SH-SY5Y (cell line): ENCODE data around the gene VPS13D.

Experiments used
- GATA2 ChIP-seq: IDR thresholded peaks from 2 replicates; pipeline ENCODE4 v1.6.1; 2011; ENCODE audit warnings: mild to moderate bottlenecking, low read depth, low read length
- GATA3 ChIP-seq: IDR thresholded peaks from 2 replicates; pipeline ENCODE4 v1.6.1; 2011; ENCODE audit warnings: low read depth, mild to moderate bottlenecking, low read length, moderate library complexity

DNA sequence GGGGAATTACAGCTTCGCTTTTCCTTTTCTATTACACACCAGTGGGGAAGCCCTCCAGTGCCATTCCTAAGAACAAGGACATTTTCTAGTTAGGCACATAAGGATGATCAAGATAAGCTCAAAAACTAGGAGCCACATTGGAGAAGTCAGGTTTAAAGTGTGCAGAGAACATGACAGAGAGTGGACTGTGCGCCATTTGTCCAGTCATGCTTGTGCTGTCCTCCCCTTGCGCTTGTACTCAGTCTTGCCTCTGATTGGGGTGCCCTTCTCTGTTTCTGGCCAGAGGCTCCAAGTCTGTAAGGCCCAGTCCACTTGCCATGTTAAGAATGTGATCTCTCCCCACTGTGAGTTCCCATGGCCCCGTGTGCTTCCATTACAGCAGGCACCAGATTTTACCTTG lies 198.5 kb downstream of the VPS13D start:
- TF ChIP-seq GATA2 (no peak), GATA3 (no peak)
